Liver (tissue), 3 donors: ENCODE measurements around the gene PCDHGA10.

Source experiments
- ATF3 ChIP-seq: IDR thresholded peaks from 2 replicates; pipeline ENCODE4 v1.6.1; 2016; ENCODE audit warnings: antibody characterized with exemption
- FOXA1 ChIP-seq: IDR thresholded peaks from 2 replicates; pipeline ENCODE4 v1.6.1; 2016; ENCODE audit warnings: antibody characterized with exemption
- TF ChIP-seq, protein P1 (sequence below): fragments of 150-350 bp; IDR thresholded peaks from 2 replicates; pipeline ENCODE4 v1.5.1; 2017; ENCODE audit warnings: improper control_type of control experiment, low read depth, low read length; ENCODE audit not compliant: missing input control
- donor health status: healthy.
- donor health status: healthy.

- TF ChIP-seq, protein P1, sequence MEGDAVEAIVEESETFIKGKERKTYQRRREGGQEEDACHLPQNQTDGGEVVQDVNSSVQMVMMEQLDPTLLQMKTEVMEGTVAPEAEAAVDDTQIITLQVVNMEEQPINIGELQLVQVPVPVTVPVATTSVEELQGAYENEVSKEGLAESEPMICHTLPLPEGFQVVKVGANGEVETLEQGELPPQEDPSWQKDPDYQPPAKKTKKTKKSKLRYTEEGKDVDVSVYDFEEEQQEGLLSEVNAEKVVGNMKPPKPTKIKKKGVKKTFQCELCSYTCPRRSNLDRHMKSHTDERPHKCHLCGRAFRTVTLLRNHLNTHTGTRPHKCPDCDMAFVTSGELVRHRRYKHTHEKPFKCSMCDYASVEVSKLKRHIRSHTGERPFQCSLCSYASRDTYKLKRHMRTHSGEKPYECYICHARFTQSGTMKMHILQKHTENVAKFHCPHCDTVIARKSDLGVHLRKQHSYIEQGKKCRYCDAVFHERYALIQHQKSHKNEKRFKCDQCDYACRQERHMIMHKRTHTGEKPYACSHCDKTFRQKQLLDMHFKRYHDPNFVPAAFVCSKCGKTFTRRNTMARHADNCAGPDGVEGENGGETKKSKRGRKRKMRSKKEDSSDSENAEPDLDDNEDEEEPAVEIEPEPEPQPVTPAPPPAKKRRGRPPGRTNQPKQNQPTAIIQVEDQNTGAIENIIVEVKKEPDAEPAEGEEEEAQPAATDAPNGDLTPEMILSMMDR, result no peak
- no peak for TF ChIP-seq FOXA1
- no peak for TF ChIP-seq ATF3
Measured at GRCh38 chr5:141388661-141389060, 24.1 kb upstream of the PCDHGA10 start.
